Osteocyte (in vitro differentiated cells): ENCODE measurements around the gene PRKCH. TPM values are rescaled to one million over a fixed set of nuclear protein-coding genes. Genes with fewer than 3 reads are reported as not detected.

Experiments used
- DNase-seq: peaks from one replicate; pipeline ENCODE4 v3.0.0; 2021; ENCODE audit warnings: mixed read lengths; ENCODE audit not compliant: unreplicated experiment; ENCODE audit errors: extremely low spot score
- H3K27ac Mint-ChIP-seq: one replicate; pipeline ENCODE4 v1.8.0; 2021; ENCODE audit warnings: mild to moderate bottlenecking, mixed read lengths; ENCODE audit not compliant: unreplicated experiment
- H3K27me3 Mint-ChIP-seq: one replicate; pipeline ENCODE4 v1.8.0; 2021; ENCODE audit warnings: mixed read lengths; ENCODE audit not compliant: unreplicated experiment
- H3K36me3 Mint-ChIP-seq: one replicate; pipeline ENCODE4 v1.8.0; 2021; ENCODE audit warnings: mixed read lengths; ENCODE audit not compliant: unreplicated experiment
- H3K4me1 Mint-ChIP-seq: one replicate; pipeline ENCODE4 v1.8.0; 2021; ENCODE audit warnings: mixed read lengths; ENCODE audit not compliant: unreplicated experiment
- H3K4me3 Mint-ChIP-seq: one replicate; pipeline ENCODE4 v1.8.0; 2021; ENCODE audit warnings: mild to moderate bottlenecking, moderate library complexity, mixed read lengths; ENCODE audit not compliant: unreplicated experiment
- H3K9me3 Mint-ChIP-seq: one replicate; pipeline ENCODE4 v1.8.0; 2021; ENCODE audit warnings: mixed read lengths; ENCODE audit not compliant: unreplicated experiment
- total RNA-seq: library from RNA; stranded (reverse); gene quantifications from 2 replicates; pipeline ENCODE4 v1.2.1, GENCODE V29; 2021
- TF ChIP-seq, protein P1 (sequence below): fragments of 200-600 bp; sonication (generic); IDR thresholded peaks from 2 replicates; pipeline ENCODE4 v1.5.0; 2021; ENCODE audit warnings: antibody characterized with exemption, mild to moderate bottlenecking, moderate library complexity

Gene PRKCH
- total RNA-seq, 1 donor from 2014 or later: 10.6 TPM

DNA sequence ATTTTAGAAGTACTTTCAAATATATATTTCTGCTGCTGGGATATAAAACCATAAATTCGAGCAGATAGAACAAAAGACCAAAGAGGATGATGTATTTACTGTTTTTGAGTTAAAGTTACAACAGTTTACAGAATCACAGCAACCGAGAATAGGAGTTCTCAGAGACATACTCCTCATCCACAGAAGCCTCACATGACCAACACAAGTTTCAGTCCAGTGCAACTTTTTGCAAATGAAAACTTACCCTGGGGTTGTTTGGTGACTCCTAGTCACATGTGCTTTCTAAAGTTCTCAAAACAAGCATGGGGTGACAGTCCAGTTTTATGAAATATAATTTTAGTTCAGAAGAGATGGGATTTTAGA, 117.1 kb downstream of the PRKCH start:
- Mint-ChIP-seq H3K4me3 (peak overlapping the region; percentile 46), H3K27me3 (no peaks in the 10 kb centered on the region), H3K36me3 (no peaks in the 10 kb centered on the region), H3K4me1 (peaks cover 54% of the 10 kb centered on the region), H3K9me3 (no peaks in the 10 kb centered on the region), H3K27ac (peak overlapping the region; percentile 67)
- DNase-seq: no peak
- TF ChIP-seq, protein P1, sequence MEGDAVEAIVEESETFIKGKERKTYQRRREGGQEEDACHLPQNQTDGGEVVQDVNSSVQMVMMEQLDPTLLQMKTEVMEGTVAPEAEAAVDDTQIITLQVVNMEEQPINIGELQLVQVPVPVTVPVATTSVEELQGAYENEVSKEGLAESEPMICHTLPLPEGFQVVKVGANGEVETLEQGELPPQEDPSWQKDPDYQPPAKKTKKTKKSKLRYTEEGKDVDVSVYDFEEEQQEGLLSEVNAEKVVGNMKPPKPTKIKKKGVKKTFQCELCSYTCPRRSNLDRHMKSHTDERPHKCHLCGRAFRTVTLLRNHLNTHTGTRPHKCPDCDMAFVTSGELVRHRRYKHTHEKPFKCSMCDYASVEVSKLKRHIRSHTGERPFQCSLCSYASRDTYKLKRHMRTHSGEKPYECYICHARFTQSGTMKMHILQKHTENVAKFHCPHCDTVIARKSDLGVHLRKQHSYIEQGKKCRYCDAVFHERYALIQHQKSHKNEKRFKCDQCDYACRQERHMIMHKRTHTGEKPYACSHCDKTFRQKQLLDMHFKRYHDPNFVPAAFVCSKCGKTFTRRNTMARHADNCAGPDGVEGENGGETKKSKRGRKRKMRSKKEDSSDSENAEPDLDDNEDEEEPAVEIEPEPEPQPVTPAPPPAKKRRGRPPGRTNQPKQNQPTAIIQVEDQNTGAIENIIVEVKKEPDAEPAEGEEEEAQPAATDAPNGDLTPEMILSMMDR: no peak

DNA sequence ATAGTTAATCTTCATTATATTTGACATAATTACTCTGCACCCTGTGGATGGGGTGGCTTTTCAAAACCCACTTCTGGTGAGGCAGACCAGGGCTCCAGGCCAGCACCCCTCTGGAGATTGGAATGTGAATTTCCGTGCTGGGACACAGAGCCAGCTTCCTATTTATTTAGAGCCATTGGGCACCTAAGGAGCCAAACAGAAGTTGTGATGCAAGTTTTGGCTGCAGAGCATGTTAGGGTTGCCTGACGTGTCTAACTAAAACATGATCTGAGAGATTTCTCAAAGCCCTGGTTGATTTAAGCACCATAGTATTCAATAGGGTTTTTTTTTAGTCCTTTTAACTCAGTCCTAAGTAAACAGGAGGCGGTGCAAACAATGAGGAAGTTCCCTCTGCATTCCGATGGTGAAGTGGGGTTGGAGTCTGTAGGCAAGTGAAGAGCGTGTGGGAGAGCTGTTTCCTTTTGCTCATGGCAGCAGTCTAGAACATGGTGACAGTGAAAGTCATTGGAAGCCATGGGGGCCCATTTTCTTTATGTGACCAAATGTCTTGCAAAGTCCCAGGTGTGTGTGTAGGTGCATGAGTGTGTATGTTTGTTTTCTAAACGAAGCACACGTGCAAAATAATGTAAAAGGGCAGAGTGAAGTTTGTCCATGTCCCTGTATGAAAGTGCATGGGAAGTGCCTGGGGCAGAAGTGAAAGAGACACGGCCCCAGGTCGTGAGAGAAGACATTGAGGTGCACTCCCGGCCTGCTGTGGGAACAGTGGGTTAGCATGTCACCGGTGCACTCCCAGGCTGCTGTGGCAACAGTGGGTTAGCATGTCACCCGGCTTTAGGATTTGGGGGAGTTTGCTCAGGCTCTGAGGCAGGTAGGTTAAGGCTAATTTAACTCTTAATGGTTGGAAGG, 117.7 kb downstream of the PRKCH start:
- TF ChIP-seq, protein P1: no peak
- H3K36me3 Mint-ChIP-seq: no peaks in the 10 kb centered on the region
- DNase-seq: no peak
- H3K4me3 Mint-ChIP-seq: peak overlapping the region; percentile 46
- H3K4me1 Mint-ChIP-seq: peaks cover 50% of the 10 kb centered on the region
- H3K27ac Mint-ChIP-seq: peak overlapping the region; percentile 67
- no peaks in the 10 kb centered on the region for H3K27me3 Mint-ChIP-seq
- no peaks in the 10 kb centered on the region for H3K9me3 Mint-ChIP-seq

DNA sequence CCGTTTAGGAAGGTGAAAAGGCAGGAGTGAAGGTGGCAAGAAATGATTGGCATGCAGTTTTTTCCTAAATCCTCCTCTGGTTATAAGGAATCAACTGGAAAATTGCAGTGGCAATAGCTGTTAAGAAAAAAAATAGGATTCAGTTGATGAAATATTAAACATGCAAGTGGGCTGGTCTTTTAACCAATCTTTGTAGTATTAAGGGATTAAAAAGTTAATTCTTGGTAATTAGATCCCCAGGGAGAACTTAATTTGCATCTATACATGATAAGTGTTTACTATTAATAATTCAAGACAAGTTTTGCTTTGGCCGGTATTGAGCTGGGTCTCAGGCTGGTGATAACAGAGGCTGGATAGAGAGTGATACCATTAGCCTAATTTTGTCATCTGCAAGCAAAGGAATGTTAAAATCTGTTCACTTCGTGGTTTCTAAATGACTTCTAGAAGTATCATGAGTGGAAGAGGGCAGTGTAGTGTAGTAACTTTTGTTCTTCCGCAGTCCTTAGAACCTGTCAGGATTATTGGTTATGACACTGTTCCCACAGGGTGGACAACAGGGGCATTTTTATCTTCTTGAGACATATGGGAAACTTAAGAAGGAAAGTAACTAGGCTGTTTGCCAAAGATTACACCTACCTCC, 118.5 kb downstream of the PRKCH start:
- no peaks in the 10 kb centered on the region for H3K9me3 Mint-ChIP-seq
- H3K27me3 Mint-ChIP-seq: no peaks in the 10 kb centered on the region
- peak overlapping the region; percentile 46 for H3K4me3 Mint-ChIP-seq
- peak overlapping the region; percentile 67 for H3K27ac Mint-ChIP-seq
- DNase-seq: no peak
- TF ChIP-seq, protein P1: no peak
- no peaks in the 10 kb centered on the region for H3K36me3 Mint-ChIP-seq
- peaks cover 45% of the 10 kb centered on the region for H3K4me1 Mint-ChIP-seq

DNA sequence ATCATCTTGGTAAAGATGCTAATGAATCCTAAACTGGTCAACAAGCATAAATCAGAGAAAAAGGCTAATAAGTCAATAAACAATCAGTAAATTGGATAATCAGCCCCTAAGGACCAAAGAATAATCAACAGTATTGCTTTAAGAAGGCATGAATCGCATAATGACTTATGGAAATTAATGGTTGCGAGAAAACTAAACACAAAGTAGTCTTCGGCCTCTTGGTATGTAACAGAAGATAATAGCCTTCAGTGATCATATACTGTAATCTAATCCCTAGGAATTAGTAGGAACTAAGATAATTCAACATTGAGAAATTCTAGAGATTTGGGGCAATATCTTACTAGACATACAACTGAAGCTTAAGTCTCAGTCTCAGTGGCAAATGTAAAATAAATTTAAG, 122.1 kb downstream of the PRKCH start:
- no peak overlapping the region for H3K4me3 Mint-ChIP-seq
- H3K4me1 Mint-ChIP-seq: peaks cover 26% of the 10 kb centered on the region
- TF ChIP-seq, protein P1: no peak
- DNase-seq: no peak
- peaks cover 2% of the 10 kb centered on the region for H3K36me3 Mint-ChIP-seq
- no peak overlapping the region for H3K27ac Mint-ChIP-seq
- H3K9me3 Mint-ChIP-seq: no peaks in the 10 kb centered on the region
- peaks cover 2% of the 10 kb centered on the region for H3K27me3 Mint-ChIP-seq

DNA sequence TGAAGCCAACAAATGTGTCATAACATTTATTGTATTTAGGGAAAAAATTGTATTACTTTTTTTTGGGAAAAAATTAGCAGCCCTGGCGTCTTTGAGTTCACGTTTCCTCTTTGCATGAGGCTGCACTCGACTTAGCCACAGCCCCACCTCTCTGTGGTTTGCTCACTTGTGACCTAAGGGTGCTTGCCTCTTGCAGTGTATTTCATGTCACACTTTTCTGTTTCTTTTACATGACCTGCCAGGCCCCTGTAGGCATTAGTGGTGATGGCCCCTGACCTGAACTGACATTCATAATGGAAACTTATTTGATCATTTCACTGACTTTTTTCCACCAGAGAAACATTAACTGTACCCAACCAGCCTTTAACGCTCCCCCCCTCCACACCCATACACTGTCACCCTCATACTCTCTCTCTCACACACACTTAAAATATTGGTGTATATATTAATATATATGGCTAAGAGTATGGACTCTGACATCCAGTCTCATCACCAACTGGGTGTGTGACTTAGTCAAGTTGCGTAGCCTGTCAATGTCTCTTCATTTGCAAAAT, 122.9 kb downstream of the PRKCH start:
- Mint-ChIP-seq H3K27ac (no peak overlapping the region), H3K4me1 (peaks cover 18% of the 10 kb centered on the region), H3K36me3 (peaks cover 2% of the 10 kb centered on the region), H3K4me3 (no peak overlapping the region), H3K9me3 (no peaks in the 10 kb centered on the region), H3K27me3 (peaks cover 2% of the 10 kb centered on the region)
- no peak for DNase-seq
- TF ChIP-seq, protein P1: no peak
